Renal cortical epithelial cell (primary cell): ENCODE data around the gene CD300C. TPM values are rescaled to one million over a fixed set of nuclear protein-coding genes. Genes with fewer than 3 reads are reported as not detected.
"Not testable (repeated sequence)": the region's sequence is repeated elsewhere in the genome, so short reads cannot be mapped to it uniquely, and the experiment has no call there.

Experiments
- DNase-seq: peaks from one replicate; pipeline ENCODE4 v3.0.0-alpha.2; 2011; ENCODE audit warnings: low read depth
- total RNA-seq: library from RNA; depleted of rRNA; stranded (reverse); fragments of >200 nt; gene quantifications from 2 replicates; pipeline ENCODE4 v1.2.3, GENCODE V29; 2014

Gene CD300C
- total RNA-seq, 1 donor from 2014 or later = 0.05 TPM

GRCh38 chr17:74531231-74531761, 14.6 kb downstream of the CD300C start, which contains the start of gene CD300LB:
CD300LB (minus strand) TSS chr17:74531475; CDS start chr17:74531350, 125 bp downstream.
- DNase-seq = no peak

- DNase-seq = no peak
Observed at GRCh38 chr17:74530831-74531150, 15.1 kb downstream of the CD300C start.

- DNase-seq = no peak
Observed at GRCh38 chr17:74529243-74529642, 16.7 kb downstream of the CD300C start.

- no peak for DNase-seq
Observed at GRCh38 chr17:74528491-74529199, 17.3 kb downstream of the CD300C start.

GRCh38 chr17:74527756-74528155, 18.2 kb downstream of the CD300C start:
- no peak for DNase-seq

- no peak for DNase-seq
Observed at GRCh38 chr17:74527081-74527480, 18.8 kb downstream of the CD300C start.

- no peak for DNase-seq
Observed at GRCh38 chr17:74526681-74527080, 19.2 kb downstream of the CD300C start.

GRCh38 chr17:74525781-74526288, 20.1 kb downstream of the CD300C start:
- no peak for DNase-seq

- no peak for DNase-seq
Observed at GRCh38 chr17:74525465-74525725, 20.5 kb downstream of the CD300C start.

- no peak for DNase-seq
Observed at GRCh38 chr17:74524653-74525464, 21.1 kb downstream of the CD300C start.

GRCh38 chr17:74523308-74523707, 22.6 kb downstream of the CD300C start:
- no peak for DNase-seq

- DNase-seq = no peak
Observed at GRCh38 chr17:74522381-74523105, 23.4 kb downstream of the CD300C start.

GRCh38 chr17:74521701-74522201, 24.2 kb downstream of the CD300C start:
- DNase-seq = no peak

GRCh38 chr17:74520790-74521480, 25.0 kb downstream of the CD300C start:
- no peak for DNase-seq

GRCh38 chr17:74520016-74520434, 25.9 kb downstream of the CD300C start:
- DNase-seq = no peak

- DNase-seq = not testable (repeated sequence)
Observed at GRCh38 chr17:74518413-74518981, 27.4 kb downstream of the CD300C start.

GRCh38 chr17:74516561-74517328, 29.2 kb downstream of the CD300C start:
- no peak for DNase-seq

GRCh38 chr17:74515941-74516340, 30.0 kb downstream of the CD300C start:
- no peak for DNase-seq

- no peak for DNase-seq
Observed at GRCh38 chr17:74514632-74515334, 31.1 kb downstream of the CD300C start.
